WTC11 (cell line): Measurements from ENCODE around the gene FOCAD. TPM values are rescaled to one million over a fixed set of nuclear protein-coding genes. Genes with fewer than 3 reads are reported as not detected.

Experiments used
- ATAC-seq: fragments of 200-7000 bp; cut with Tn5 transposase; 2 replicates; pipeline ENCODE4 v1.10.0; 2021; ENCODE audit warnings: mild to moderate bottlenecking, moderate library complexity
- CTCF ChIA-PET: fragments of 300-600 bp; sonication (Branson Sonifier 250); formaldehyde crosslinking; loops from one replicate; lab custom pipeline; 2021; ENCODE audit warnings: antibody characterized with exemption; lab: Charles Lee
- POLR2A ChIA-PET: fragments of 350-600 bp; sonication (Branson Sonifier 250); formaldehyde crosslinking; loops from one replicate; lab custom pipeline; 2021; ENCODE audit warnings: antibody characterized with exemption; lab: Charles Lee
- DNase-seq: peaks from one replicate; pipeline ENCODE4 v3.0.0; 2021; ENCODE audit warnings: low spot score
- H3K27ac Mint-ChIP-seq: 2 replicates; pipeline ENCODE4 v1.8.0; 2021; ENCODE audit warnings: mixed read lengths
- H3K27me3 Mint-ChIP-seq: 2 replicates; pipeline ENCODE4 v1.8.0; 2021; ENCODE audit warnings: low read depth, mild to moderate bottlenecking, moderate library complexity, mixed read lengths
- H3K36me3 Mint-ChIP-seq: 2 replicates; pipeline ENCODE4 v1.8.0; 2021; ENCODE audit warnings: mixed read lengths
- H3K4me1 Mint-ChIP-seq: 2 replicates; pipeline ENCODE4 v1.8.0; 2022; ENCODE audit warnings: mixed read lengths
- H3K4me3 Mint-ChIP-seq: 2 replicates; pipeline ENCODE4 v1.8.0; 2021; ENCODE audit warnings: mild to moderate bottlenecking, moderate library complexity, mixed read lengths
- H3K9me3 Mint-ChIP-seq: 2 replicates; pipeline ENCODE4 v1.8.0; 2021; ENCODE audit warnings: mixed read lengths
- EMX1 ChIP-seq: fragments of 250-450 bp; sonication (Bioruptor Pico); IDR thresholded peaks from 2 replicates; pipeline ENCODE4 v1.8.0; 2021; ENCODE audit warnings: mild to moderate bottlenecking
- ETV6 ChIP-seq: sonication (generic); formaldehyde crosslinking; IDR thresholded peaks from 2 replicates; pipeline ENCODE4 v1.8.1; 2022; ENCODE audit warnings: mild to moderate bottlenecking, missing genetic modification reagents
- NFYB ChIP-seq: sonication (generic); formaldehyde crosslinking; conservative IDR thresholded peaks from 2 replicates; pipeline ENCODE4 v1.8.0; 2022; ENCODE audit warnings: low read depth, missing genetic modification reagents
- NR1H2 ChIP-seq: sonication (generic); formaldehyde crosslinking; IDR thresholded peaks from 2 replicates; pipeline ENCODE4 v1.9.0; 2021; ENCODE audit warnings: mild to moderate bottlenecking, moderate library complexity, missing genetic modification reagents
- total RNA-seq: library from RNA; stranded (reverse); gene quantifications from 3 replicates; pipeline ENCODE4 v1.2.3, GENCODE V29; 2021
- TF ChIP-seq, protein P1 (sequence below): fragments of 200-600 bp; IDR thresholded peaks from 2 replicates; pipeline ENCODE4 v1.8.0; 2022; ENCODE audit warnings: antibody characterized with exemption
- TF ChIP-seq, protein P2 (sequence below): fragments of 250-450 bp; sonication (Bioruptor Pico); IDR thresholded peaks from 2 replicates; pipeline ENCODE4 v1.9.0; 2021; ENCODE audit warnings: moderate library complexity, mild to moderate bottlenecking, inconsistent platforms, borderline replicate concordance
- TF ChIP-seq, protein P3 (sequence below): sonication (generic); formaldehyde crosslinking; conservative IDR thresholded peaks from 2 replicates; pipeline ENCODE4 v1.8.1; 2022; ENCODE audit warnings: mild to moderate bottlenecking, missing genetic modification reagents
- TF ChIP-seq, protein P4 (sequence below): sonication (generic); formaldehyde crosslinking; IDR thresholded peaks from 2 replicates; pipeline ENCODE4 v1.8.1; 2023; ENCODE audit warnings: mild to moderate bottlenecking, moderate library complexity, missing genetic modification reagents
- TF ChIP-seq, protein P5 (sequence below): fragments of 250-450 bp; sonication (Bioruptor Pico); IDR thresholded peaks from 2 replicates; pipeline ENCODE4 v1.9.0; 2021; ENCODE audit warnings: mild to moderate bottlenecking, borderline replicate concordance
- TF ChIP-seq, protein P6 (sequence below): fragments of 250-450 bp; sonication (Bioruptor Pico); conservative IDR thresholded peaks from 2 replicates; pipeline ENCODE4 v1.9.0; 2021; ENCODE audit warnings: mild to moderate bottlenecking
- TF ChIP-seq, protein P7 (sequence below): sonication (generic); formaldehyde crosslinking; IDR thresholded peaks from 2 replicates; pipeline ENCODE4 v1.8.0; 2023; ENCODE audit warnings: missing genetic modification reagents, mild to moderate bottlenecking, borderline replicate concordance
- TF ChIP-seq, protein P8 (sequence below): fragments of 250-450 bp; sonication (Bioruptor Pico); IDR thresholded peaks from 2 replicates; pipeline ENCODE4 v1.9.0; 2021; ENCODE audit warnings: mild to moderate bottlenecking

Gene FOCAD
- total RNA-seq, 1 experiment from 2014 or later: 34.3 TPM

DNA sequence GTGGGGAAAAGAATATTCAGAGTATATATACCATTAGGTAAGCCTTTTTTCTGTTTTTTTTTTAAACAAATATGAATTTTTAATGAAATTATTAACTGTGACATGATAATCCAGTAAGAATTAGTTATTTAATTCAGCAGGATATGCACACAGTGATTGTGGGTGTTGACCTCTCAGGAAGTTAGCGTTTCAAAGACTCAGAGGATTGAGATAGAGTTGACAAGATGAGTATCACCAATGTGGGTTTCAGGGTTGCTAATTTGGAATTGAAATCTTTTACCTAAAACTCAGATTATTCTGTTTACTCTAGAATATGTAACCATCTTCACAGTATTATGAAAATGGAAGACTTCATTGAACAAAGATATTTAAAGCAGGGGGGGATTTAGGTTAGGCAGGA, 56.2 kb downstream of the FOCAD start (continued):
- TF ChIP-seq, protein P1, sequence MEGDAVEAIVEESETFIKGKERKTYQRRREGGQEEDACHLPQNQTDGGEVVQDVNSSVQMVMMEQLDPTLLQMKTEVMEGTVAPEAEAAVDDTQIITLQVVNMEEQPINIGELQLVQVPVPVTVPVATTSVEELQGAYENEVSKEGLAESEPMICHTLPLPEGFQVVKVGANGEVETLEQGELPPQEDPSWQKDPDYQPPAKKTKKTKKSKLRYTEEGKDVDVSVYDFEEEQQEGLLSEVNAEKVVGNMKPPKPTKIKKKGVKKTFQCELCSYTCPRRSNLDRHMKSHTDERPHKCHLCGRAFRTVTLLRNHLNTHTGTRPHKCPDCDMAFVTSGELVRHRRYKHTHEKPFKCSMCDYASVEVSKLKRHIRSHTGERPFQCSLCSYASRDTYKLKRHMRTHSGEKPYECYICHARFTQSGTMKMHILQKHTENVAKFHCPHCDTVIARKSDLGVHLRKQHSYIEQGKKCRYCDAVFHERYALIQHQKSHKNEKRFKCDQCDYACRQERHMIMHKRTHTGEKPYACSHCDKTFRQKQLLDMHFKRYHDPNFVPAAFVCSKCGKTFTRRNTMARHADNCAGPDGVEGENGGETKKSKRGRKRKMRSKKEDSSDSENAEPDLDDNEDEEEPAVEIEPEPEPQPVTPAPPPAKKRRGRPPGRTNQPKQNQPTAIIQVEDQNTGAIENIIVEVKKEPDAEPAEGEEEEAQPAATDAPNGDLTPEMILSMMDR: no peak

DNA sequence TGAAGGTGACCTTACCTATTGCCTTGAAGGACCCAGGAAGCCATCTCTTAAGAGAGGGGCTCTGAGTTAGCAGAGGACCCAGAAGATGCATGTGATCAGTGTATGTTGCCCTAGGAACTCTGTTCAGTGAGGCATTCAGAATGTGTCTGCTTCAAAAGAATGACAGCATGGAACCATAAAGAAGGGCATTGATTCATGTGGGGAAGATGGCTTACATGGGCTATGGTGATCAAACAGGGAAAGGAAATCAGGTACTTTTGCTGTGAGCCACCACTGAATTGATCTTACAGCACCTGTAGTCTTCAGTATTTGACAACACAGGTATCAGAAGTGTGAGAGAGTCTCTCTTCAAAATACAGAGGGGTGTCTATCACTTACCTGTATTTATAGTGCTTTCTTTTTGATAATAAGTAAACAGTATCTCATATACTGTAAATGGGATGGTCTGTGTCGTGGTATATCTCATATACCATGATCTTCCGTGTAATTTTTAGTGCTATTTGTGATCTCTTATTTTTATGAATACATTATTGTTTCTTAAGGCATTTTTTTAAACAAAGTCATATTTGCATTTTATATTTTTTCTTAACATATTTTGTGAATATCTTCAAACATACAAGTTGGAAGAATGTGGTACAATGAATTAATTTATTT, 57.0 kb downstream of the FOCAD start:
- POLR2A ChIA-PET: no interaction called here
- no peak for DNase-seq
- H3K9me3 Mint-ChIP-seq: no peaks in the 10 kb centered on the region
- ATAC-seq: no peak
- peaks cover 13% of the 10 kb centered on the region for H3K4me1 Mint-ChIP-seq
- TF ChIP-seq, protein P2, sequence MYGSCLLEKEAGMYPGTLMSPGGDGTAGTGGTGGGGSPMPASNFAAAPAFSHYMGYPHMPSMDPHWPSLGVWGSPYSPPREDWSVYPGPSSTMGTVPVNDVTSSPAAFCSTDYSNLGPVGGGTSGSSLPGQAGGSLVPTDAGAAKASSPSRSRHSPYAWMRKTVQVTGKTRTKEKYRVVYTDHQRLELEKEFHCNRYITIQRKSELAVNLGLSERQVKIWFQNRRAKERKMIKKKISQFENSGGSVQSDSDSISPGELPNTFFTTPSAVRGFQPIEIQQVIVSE (CRISPR knock-in tag): no peak
- TF ChIP-seq, protein P3, sequence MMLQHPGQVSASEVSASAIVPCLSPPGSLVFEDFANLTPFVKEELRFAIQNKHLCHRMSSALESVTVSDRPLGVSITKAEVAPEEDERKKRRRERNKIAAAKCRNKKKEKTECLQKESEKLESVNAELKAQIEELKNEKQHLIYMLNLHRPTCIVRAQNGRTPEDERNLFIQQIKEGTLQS (CRISPR knock-in tag): no peak
- no peak for TF ChIP-seq EMX1 (CRISPR knock-in tag)
- H3K27ac Mint-ChIP-seq: no peak overlapping the region
- CTCF ChIA-PET: interaction anchor here (1.5 kb wide), 1 partner anchor 129 kb away, joined by 3 read pairs; no protein-coding TSS in a partner anchor
- H3K36me3 Mint-ChIP-seq: peaks cover 2% of the 10 kb centered on the region; the same call in 1 of the 2 replicates
- no peak overlapping the region for H3K4me3 Mint-ChIP-seq
- no peaks in the 10 kb centered on the region for H3K27me3 Mint-ChIP-seq

DNA sequence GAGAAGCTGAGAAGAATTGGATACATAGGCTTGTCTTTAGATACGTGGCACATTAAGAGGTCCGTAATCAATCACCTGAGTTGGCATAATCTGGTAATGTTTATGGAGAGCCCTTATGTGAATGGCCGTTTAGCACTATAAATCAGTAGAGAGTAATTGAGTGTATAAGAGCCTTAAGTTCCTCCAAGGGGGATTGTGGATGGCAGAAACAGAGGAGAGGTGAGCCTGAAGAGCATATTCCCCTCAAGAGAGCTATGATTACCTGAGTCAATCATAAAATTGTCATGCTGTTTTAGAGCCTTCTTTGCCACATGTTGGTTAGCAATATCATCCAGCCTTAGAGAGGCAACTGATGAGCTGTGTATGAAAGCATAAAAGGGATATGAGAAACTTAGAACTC, 58.8 kb downstream of the FOCAD start:
- CTCF ChIA-PET: interaction anchor here (1.0 to 1.5 kb wide), 2 partner anchors 131 to 218 kb away, joined by 3 to 4 read pairs; no protein-coding TSS in a partner anchor
- DNase-seq (no peak), ATAC-seq (no peak)
- H3K27ac Mint-ChIP-seq: no peak overlapping the region
- H3K9me3 Mint-ChIP-seq: no peaks in the 10 kb centered on the region
- no peak overlapping the region for H3K4me3 Mint-ChIP-seq
- no peaks in the 10 kb centered on the region for H3K27me3 Mint-ChIP-seq
- peaks cover 13% of the 10 kb centered on the region for H3K4me1 Mint-ChIP-seq
- POLR2A ChIA-PET: no interaction called here
- H3K36me3 Mint-ChIP-seq: peaks cover 2% of the 10 kb centered on the region; the same call in 1 of the 2 replicates
- TF ChIP-seq, protein P4, sequence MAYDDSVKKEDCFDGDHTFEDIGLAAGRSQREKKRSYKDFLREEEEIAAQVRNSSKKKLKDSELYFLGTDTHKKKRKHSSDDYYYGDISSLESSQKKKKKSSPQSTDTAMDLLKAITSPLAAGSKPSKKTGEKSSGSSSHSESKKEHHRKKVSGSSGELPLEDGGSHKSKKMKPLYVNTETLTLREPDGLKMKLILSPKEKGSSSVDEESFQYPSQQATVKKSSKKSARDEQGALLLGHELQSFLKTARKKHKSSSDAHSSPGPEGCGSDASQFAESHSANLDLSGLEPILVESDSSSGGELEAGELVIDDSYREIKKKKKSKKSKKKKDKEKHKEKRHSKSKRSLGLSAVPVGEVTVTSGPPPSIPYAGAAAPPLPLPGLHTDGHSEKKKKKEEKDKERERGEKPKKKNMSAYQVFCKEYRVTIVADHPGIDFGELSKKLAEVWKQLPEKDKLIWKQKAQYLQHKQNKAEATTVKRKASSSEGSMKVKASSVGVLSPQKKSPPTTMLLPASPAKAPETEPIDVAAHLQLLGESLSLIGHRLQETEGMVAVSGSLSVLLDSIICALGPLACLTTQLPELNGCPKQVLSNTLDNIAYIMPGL (CRISPR knock-in tag): no peak
- TF ChIP-seq, protein P5, sequence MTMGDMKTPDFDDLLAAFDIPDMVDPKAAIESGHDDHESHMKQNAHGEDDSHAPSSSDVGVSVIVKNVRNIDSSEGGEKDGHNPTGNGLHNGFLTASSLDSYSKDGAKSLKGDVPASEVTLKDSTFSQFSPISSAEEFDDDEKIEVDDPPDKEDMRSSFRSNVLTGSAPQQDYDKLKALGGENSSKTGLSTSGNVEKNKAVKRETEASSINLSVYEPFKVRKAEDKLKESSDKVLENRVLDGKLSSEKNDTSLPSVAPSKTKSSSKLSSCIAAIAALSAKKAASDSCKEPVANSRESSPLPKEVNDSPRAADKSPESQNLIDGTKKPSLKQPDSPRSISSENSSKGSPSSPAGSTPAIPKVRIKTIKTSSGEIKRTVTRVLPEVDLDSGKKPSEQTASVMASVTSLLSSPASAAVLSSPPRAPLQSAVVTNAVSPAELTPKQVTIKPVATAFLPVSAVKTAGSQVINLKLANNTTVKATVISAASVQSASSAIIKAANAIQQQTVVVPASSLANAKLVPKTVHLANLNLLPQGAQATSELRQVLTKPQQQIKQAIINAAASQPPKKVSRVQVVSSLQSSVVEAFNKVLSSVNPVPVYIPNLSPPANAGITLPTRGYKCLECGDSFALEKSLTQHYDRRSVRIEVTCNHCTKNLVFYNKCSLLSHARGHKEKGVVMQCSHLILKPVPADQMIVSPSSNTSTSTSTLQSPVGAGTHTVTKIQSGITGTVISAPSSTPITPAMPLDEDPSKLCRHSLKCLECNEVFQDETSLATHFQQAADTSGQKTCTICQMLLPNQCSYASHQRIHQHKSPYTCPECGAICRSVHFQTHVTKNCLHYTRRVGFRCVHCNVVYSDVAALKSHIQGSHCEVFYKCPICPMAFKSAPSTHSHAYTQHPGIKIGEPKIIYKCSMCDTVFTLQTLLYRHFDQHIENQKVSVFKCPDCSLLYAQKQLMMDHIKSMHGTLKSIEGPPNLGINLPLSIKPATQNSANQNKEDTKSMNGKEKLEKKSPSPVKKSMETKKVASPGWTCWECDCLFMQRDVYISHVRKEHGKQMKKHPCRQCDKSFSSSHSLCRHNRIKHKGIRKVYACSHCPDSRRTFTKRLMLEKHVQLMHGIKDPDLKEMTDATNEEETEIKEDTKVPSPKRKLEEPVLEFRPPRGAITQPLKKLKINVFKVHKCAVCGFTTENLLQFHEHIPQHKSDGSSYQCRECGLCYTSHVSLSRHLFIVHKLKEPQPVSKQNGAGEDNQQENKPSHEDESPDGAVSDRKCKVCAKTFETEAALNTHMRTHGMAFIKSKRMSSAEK: no peak
- TF ChIP-seq ETV6 (CRISPR knock-in tag) (no peak), NFYB (CRISPR knock-in tag) (no peak), NR1H2 (CRISPR knock-in tag) (no peak)
- TF ChIP-seq, protein P6, sequence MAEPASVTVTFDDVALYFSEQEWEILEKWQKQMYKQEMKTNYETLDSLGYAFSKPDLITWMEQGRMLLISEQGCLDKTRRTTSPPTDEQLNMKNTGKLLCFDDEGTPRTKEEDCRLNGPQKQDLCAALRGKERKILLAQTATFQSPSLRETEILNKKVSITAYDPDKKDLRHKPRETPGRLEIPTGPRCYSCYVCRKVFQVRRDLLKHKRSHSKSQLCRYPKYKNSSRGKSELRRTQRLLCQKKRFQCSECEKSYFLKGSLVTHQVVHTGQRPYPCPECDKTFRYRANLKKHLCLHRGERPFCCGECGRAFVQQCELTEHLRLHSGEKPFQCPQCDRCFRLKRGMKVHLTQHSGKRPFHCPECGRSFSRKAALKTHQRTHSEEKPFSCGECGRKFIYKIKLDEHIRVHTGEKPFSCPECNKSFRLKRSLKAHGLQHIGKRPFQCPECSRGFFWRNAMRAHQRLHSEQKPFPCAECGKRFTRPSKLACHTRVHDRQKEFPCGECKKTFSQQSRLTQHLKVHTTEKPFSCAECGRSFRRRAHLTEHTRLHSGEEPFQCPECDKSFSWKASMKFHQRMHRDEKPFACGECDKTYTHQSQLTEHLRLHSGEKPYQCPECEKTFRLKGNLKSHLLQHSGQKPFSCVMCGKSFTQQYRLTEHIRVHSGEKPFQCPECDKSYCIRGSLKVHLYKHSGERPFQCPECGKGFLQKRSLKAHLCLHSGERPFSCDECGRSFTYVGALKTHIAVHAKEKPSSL (CRISPR knock-in tag): no peak
- TF ChIP-seq, protein P7, sequence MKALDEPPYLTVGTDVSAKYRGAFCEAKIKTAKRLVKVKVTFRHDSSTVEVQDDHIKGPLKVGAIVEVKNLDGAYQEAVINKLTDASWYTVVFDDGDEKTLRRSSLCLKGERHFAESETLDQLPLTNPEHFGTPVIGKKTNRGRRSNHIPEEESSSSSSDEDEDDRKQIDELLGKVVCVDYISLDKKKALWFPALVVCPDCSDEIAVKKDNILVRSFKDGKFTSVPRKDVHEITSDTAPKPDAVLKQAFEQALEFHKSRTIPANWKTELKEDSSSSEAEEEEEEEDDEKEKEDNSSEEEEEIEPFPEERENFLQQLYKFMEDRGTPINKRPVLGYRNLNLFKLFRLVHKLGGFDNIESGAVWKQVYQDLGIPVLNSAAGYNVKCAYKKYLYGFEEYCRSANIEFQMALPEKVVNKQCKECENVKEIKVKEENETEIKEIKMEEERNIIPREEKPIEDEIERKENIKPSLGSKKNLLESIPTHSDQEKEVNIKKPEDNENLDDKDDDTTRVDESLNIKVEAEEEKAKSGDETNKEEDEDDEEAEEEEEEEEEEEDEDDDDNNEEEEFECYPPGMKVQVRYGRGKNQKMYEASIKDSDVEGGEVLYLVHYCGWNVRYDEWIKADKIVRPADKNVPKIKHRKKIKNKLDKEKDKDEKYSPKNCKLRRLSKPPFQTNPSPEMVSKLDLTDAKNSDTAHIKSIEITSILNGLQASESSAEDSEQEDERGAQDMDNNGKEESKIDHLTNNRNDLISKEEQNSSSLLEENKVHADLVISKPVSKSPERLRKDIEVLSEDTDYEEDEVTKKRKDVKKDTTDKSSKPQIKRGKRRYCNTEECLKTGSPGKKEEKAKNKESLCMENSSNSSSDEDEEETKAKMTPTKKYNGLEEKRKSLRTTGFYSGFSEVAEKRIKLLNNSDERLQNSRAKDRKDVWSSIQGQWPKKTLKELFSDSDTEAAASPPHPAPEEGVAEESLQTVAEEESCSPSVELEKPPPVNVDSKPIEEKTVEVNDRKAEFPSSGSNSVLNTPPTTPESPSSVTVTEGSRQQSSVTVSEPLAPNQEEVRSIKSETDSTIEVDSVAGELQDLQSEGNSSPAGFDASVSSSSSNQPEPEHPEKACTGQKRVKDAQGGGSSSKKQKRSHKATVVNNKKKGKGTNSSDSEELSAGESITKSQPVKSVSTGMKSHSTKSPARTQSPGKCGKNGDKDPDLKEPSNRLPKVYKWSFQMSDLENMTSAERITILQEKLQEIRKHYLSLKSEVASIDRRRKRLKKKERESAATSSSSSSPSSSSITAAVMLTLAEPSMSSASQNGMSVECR (CRISPR knock-in tag): no peak
- TF ChIP-seq, protein P8, sequence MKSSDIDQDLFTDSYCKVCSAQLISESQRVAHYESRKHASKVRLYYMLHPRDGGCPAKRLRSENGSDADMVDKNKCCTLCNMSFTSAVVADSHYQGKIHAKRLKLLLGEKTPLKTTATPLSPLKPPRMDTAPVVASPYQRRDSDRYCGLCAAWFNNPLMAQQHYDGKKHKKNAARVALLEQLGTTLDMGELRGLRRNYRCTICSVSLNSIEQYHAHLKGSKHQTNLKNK (CRISPR knock-in tag): no peak
